GM19043 (cell line): ENCODE measurements around the gene NOL4L.
"Not testable (repeated sequence)": the region's sequence is repeated elsewhere in the genome, so short reads cannot be mapped to it uniquely, and the experiment has no call there.

Experiments used
- ATAC-seq: cut with Tn5 transposase; IDR thresholded peaks from one replicate; pipeline ENCODE4 v1.9.1; 2021; ENCODE audit warnings: low read depth; ENCODE audit not compliant: unreplicated experiment

Gene NOL4L

GRCh38 chr20:32598606-32599005 is 13.5 kb upstream of the NOL4L start:
- no peak for ATAC-seq

GRCh38 chr20:32597714-32598113 is 12.6 kb upstream of the NOL4L start:
- ATAC-seq = no peak

GRCh38 chr20:32596681-32597252 is 11.6 kb upstream of the NOL4L start:
- ATAC-seq = no peak

GRCh38 chr20:32595143-32595542 is 10.0 kb upstream of the NOL4L start:
- no peak for ATAC-seq

GRCh38 chr20:32594669-32595068 is 9.5 kb upstream of the NOL4L start:
- not testable (repeated sequence) for ATAC-seq

- no peak for ATAC-seq
Observed at GRCh38 chr20:32594204-32594603, 9.1 kb upstream of the NOL4L start.

GRCh38 chr20:32592616-32593015 is 7.5 kb upstream of the NOL4L start:
- ATAC-seq = not testable (repeated sequence)

GRCh38 chr20:32592022-32592421 is 6.9 kb upstream of the NOL4L start:
- ATAC-seq = no peak

- ATAC-seq = no peak
Observed at GRCh38 chr20:32589769-32590168, 4.6 kb upstream of the NOL4L start.

- ATAC-seq = no peak
Observed at GRCh38 chr20:32589256-32589655, 4.1 kb upstream of the NOL4L start.

- no peak for ATAC-seq
Observed at GRCh38 chr20:32588040-32588439, 2.9 kb upstream of the NOL4L start.

- no peak for ATAC-seq
Observed at GRCh38 chr20:32586291-32586690, 1.2 kb upstream of the NOL4L start.

GRCh38 chr20:32585586-32586127 is 524 bp upstream of the NOL4L start:
- no peak for ATAC-seq

GRCh38 chr20:32583581-32584070 is 1.5 kb downstream of the NOL4L start:
- no peak for ATAC-seq

GRCh38 chr20:32582659-32583580 is 2.2 kb downstream of the NOL4L start:
- ATAC-seq = no peak

- no peak for ATAC-seq
Observed at GRCh38 chr20:32581839-32582658, 3.1 kb downstream of the NOL4L start.

- no peak for ATAC-seq
Observed at GRCh38 chr20:32580970-32581838, 3.9 kb downstream of the NOL4L start.

- ATAC-seq = no peak
Observed at GRCh38 chr20:32580219-32580969, 4.7 kb downstream of the NOL4L start.

GRCh38 chr20:32578840-32579390 is 6.2 kb downstream of the NOL4L start:
- ATAC-seq = no peak
